GM10248 (cell line): ENCODE measurements around the gene ETNPPL.

ENCODE experiments used
- CTCF ChIA-PET: fragments of 300-600 bp; sonication (Branson Sonifier 250); formaldehyde crosslinking; extraction: SDS; loops from one replicate; lab custom pipeline; 2021; ENCODE audit warnings: antibody characterized with exemption; lab: Yijun Ruan, JAX
- POLR2A ChIA-PET: fragments of 350-650 bp; sonication (Branson Sonifier 250); formaldehyde crosslinking; extraction: SDS; loops from one replicate; lab custom pipeline; 2020; ENCODE audit warnings: antibody characterized with exemption; lab: Yijun Ruan, JAX
- DNase-seq: peaks from one replicate; pipeline ENCODE4 v3.0.0; 2012; ENCODE audit errors: extremely low spot score
- CTCF ChIP-seq: IDR thresholded peaks from 2 replicates; pipeline ENCODE4 v1.5.1; 2012; ENCODE audit warnings: mild to moderate bottlenecking, low read depth; ENCODE audit errors: extremely low read depth, missing control alignments, control extremely low read depth

ETNPPL gene

GRCh38 chr4:108749119-108749518, 13.7 kb downstream of the ETNPPL start:
- no peak for TF ChIP-seq CTCF
- POLR2A ChIA-PET, result interaction anchor here (0.5 kb wide), 1 partner anchor 123 kb away, joined by 7 read pairs; no protein-coding TSS in a partner anchor
- CTCF ChIA-PET, result interaction anchor here (0.7 to 1.3 kb wide), 4 partner anchors 10 to 1737 kb away, joined by 3 read pairs; no protein-coding TSS in a partner anchor
- DNase-seq, result no peak

GRCh38 chr4:108746511-108746910, 16.3 kb downstream of the ETNPPL start:
- no peak for DNase-seq
- CTCF ChIA-PET, result no interaction called here
- no peak for TF ChIP-seq CTCF
- POLR2A ChIA-PET, result no interaction called here

- POLR2A ChIA-PET, result no interaction called here
- DNase-seq, result no peak
- TF ChIP-seq CTCF, result no peak
- CTCF ChIA-PET, result no interaction called here
Measured at GRCh38 chr4:108744307-108744706, 18.5 kb downstream of the ETNPPL start.

- no peak for TF ChIP-seq CTCF
- CTCF ChIA-PET, result no interaction called here
- no peak for DNase-seq
- POLR2A ChIA-PET, result no interaction called here
Measured at GRCh38 chr4:108742451-108743420, 20.1 kb downstream of the ETNPPL start.

GRCh38 chr4:108738003-108738706, 24.7 kb downstream of the ETNPPL start:
- POLR2A ChIA-PET, result no interaction called here
- TF ChIP-seq CTCF, result no peak
- no peak for DNase-seq
- CTCF ChIA-PET, result interaction anchor here (0.9 to 1.5 kb wide), 2 partner anchors 10 to 11 kb away, joined by 3 to 4 read pairs; no protein-coding TSS in a partner anchor

GRCh38 chr4:108731006-108731405, 31.8 kb downstream of the ETNPPL start:
- no peak for DNase-seq
- TF ChIP-seq CTCF, result no peak
- ChIA-PET POLR2A (no interaction called here), CTCF (no interaction called here)
